ENCODE measurements around the gene UCP2.

- TF ChIP-seq CEBPB (IDR thresholded peaks at IDR 0.05) (no peak), FOXM1 (IDR thresholded peaks at IDR 0.05; ENCODE audit: borderline replicate concordance, low read depth) (no peak), CREB1 (IDR thresholded peaks at IDR 0.05; ENCODE audit: low read depth) (no peak), TEAD4 (IDR thresholded peaks at IDR 0.05) (no peak), EP300 (IDR thresholded peaks at IDR 0.05; ENCODE audit: borderline replicate concordance) (no peak)
Measured at GRCh38 chr11:74010306-74011300, 28.0 kb upstream of the UCP2 start.

Data from Ishikawa (cell line).